ENCODE measurements around the gene ARVCF.

Gene ARVCF

DNA sequence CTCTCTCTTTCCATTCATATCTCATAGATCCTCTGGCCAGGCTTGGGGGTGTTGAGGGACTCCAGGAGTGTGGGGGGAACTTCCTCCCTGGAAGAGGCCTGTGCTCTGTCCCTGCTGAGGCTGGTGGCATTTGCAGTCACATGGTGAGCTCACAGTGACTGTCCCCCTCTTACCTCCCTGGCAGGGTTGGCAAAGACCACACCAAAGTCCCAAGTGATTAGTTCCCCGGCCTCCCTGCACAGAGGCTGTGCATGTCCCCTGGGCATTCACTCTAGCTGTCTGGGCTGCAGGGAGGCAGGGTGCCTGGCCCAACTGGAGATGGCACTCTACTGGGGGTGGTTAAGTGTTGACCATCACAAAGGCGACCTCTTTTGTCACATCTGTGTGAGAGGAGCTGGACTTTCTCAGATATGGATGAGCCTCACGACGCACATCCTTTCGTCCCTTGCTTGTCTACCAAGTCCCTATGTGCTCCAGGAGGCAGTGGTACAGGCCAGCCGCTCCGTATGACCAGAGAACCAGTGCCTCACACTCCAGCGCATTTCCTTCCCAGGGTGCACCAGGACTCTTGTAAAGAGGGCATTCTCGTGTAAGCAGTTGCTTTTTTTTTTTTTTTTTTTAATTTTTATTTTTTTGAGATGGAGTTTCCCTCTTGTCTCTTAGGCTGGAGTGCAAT lies 13.1 kb upstream of the ARVCF start:
- no peak for DNase-seq (ENCODE audit: low read depth)

DNA sequence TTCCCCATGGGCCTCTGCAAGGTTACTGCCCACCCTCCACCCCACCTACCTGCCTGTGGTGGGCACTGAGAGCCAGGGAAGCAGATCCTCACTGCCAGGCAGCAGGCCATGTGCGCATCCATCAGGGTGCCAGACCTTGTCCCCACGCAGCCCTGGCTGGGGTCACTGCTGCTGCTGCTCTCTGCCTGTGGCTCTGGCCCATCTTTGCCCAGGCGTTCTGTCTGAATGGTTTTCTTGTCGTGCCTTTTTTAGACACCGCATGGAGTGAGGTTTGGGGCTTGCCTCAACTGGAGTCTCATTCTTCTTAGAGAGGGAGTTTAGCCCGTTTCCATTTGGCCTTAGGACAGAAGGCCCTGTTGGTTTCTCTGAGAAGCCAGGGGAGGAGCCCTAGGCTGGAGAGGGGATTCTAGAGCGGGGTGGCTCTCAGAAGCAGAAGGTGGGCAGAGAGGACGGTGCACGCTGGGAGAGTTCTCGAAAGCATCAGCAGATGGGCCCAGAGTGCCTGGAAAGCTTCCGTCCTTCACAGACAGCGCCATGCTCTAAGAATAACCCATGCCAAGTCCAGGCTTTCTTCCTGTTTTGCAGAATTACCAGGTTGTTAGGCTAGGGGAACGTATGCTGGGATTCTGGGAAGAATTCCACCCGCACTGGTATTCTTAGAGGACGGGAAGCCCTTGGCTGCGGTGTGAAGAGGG lies 12.4 kb upstream of the ARVCF start:
- no peak for DNase-seq (ENCODE audit: low read depth)

GRCh38 chr22:20027966-20028854 lies 11.6 kb upstream of the ARVCF start:
- no peak for DNase-seq (ENCODE audit: low read depth)

- DNase-seq (ENCODE audit: low read depth), result no peak
These were observed 10.5 kb upstream of the ARVCF start for GRCh38 chr22:20026996-20027601.

DNA sequence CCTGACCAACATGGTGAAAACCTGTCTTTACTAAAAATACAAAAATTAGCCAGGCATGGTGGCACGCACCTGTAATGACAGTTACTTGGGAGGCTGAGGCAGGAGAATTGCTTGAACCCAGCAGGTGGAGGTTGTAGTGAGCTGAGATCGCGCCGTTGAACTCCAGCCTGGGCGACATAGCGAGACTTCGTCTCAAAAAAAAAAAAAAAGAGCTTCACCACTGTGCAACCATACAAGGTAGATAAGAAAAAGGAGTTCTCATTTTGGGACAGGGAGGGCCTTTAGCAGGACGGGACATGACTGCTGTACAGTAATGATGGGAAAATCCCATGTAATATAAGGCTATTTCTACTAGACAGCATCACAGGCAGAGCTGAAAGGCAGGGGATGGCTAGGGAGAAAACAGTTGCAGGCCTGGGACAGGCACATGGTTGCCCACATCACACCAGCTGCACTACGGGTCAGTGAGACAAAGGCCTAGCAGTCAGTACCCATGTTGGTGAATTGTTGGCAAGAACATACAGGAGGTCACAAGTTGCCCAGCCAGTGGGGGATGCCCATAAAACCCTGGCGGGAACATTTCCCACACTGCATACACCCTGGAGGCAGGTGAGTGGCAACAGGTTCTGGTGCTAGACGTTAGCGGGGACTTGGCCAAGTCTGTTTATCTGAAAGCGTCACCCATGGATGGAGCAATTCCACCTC lies 9.7 kb upstream of the ARVCF start:
- DNase-seq (ENCODE audit: low read depth), result no peak

- no peak for DNase-seq (ENCODE audit: low read depth)
These were observed 9.0 kb upstream of the ARVCF start for GRCh38 chr22:20025401-20026203.

GRCh38 chr22:20024650-20025397 lies 8.2 kb upstream of the ARVCF start:
- DNase-seq (ENCODE audit: low read depth), result no peak

DNA sequence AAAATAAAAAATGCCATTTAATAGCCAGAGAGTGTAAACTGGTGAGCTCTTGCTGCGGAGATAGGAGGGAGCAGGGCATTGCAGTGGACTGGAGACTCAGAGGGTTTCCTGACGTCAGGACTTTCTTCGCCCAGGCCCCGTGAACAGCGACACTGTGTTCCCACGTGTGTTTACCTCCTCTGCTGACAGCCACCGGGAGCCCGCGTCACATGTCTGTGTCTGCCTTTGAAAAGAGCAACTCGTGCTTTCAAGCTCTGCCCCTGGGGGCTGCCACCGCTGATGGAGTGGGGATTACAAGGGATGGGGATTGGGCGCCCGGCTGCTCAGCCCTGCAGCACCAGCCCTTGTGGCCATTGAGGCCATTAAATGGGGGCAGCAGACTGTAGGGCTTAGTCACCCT lies 7.6 kb upstream of the ARVCF start:
- no peak for DNase-seq (ENCODE audit: low read depth)

DNA sequence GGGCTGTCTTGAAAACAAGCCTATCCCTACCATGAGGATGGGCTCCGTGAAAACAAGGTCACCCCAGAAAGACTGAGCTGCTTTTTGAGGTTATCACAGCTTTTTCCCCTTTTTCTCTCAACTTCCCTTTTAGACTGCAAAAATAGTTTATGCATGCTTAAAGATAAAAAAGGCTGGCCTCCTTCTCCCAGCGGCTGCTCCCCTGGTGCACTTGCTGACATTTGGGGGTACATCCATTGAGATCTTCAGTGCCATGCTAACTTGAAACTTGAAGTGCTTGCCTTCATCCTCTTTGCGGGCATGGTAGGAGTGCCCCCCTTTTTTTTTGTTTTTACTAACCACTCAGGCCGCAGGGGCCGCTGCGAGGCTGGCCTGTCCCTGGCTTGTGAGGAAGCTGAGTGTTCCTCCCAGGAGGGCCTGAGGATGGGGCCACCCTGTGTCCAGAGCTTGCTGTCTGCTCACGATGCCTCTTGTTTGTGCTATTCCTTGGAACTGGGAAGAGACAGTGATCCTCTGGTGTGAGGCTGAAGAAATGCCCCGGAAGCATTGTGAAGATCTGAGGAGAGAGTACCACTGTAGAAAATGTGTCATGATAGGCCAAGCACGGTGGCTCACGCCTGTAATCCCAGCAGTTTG lies 6.5 kb upstream of the ARVCF start:
- no peak for DNase-seq (ENCODE audit: low read depth)

- no peak for DNase-seq (ENCODE audit: low read depth)
These were observed 5.8 kb upstream of the ARVCF start for GRCh38 chr22:20022231-20022977.

DNA sequence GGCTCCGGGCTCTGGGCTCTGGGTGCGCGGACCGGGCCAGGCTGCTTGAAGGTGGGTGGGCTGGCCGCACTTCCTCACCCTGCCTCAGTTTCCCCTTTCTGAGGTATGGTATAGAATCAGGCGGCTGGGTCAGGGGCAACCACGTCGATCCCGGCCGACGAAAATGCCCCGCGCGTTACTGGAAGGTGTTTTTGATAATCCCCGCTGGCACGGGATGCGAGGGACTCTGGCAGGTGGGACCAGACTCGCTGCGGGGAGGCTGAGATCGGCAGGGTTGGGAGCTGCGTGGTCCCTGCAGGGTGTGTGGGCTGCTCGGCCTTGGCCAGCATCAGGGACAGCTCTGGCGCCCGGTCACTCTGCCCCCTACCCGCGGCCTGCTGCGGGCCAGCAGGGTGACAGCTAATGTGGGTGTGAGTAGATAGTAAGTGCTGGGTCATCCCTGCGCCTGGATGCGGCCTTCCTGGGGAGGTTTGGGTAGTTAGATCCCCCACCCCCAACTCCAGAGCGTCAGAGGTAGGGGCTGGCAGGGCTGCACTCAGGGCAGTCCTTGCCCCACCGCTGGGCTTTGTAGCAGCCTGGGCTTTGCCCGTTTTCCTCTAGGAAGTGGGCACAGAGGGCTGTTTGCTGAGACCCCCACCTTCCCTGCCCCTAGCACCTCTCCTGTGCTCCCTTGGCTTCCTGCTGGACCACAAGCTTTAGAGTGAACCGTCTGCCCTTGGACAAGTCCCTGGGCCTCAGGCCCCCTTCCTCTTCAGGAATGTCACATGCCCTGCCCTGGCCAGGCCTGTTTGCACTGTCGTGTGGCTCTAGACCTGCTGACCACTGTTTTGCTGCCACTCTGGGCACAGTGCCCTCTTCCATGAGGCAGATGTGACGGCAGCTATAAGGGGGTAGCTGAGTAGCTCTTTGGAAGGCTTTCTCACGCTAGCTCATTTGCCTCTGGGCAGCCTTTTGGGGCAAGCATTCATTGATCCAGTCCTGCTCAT lies 4.9 kb upstream of the ARVCF start:
- no peak for DNase-seq (ENCODE audit: low read depth)

- DNase-seq (ENCODE audit: low read depth), result peak; percentile 91
These were observed 4.0 kb upstream of the ARVCF start, which contains the start of gene TANGO2 for GRCh38 chr22:20020533-20021195. Gene TANGO2 (plus strand): TSS chr22:20021110. CDS start chr22:20036799, 15,689 bp downstream.

DNA sequence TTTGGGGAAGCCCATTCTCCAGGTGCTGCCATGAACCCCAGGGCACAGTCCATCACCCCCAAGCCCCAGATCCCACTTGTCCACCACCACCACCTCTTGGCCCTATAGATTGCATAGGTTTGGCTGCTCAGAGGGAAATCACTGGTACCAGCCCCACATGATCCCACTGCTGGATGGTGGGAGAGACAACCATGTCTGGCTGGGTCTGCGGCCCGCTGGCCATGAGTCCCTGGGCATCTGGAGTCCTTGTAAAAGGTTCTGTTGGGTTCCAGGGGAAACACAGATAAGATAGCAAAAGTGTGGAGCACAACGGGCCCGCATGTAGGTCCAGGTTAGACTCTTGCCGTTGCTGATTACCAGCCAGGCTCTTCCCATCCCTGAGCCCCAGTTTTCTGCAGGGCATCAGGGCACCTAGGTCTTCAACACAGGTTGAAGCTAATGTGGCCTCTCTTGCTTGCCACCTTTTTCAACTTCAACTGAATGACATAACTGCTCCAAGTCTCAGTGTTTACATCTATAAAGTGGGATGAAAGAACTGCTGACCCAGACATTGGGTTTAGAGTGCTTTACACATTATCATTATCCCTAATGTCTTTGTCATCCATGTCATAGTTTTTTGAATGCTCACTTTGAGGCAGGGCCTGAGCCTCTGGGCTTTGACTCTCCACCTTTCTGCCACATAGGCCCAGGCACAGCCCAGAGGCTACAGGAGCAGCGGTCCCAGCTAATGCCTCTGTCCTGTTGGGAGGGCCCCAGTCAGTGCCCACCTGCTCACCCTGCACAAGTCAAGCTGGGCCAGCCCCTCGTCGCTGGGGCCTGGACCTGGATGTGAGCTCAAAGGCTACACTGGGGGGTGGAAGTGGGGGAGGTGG lies 3.3 kb upstream of the ARVCF start:
- no peak for DNase-seq (ENCODE audit: low read depth)

- DNase-seq (ENCODE audit: low read depth), result no peak
These were observed 1.4 kb upstream of the ARVCF start for GRCh38 chr22:20018001-20018400.

DNA sequence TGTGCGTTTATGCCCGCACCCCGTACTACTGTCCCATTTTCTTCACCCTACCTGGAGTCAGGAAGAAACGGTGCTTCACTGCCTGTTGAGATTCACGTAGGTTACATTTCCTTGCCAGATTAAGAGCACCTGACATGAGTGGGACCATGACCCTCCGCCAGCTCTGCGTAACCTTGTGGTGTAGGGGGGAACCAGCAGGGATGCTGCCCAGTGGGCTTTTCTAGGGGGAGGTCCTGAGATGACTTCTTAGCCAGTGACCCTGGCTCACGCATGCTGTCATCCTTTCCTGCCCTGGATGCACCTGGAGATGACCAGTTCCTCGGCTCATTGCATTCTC lies 967 bp upstream of the ARVCF start:
- DNase-seq (ENCODE audit: low read depth), result no peak

All from activated T-cell treated with anti-CD3 and anti-CD28 coated beads for 24 hours (primary cell).